Head of caudate nucleus (tissue), 42 donors: ENCODE data around the gene KIF5B.
"Not testable (repeated sequence)": the region's sequence is repeated elsewhere in the genome, so short reads cannot be mapped to it uniquely, and the experiment has no call there.

Source experiments
- DNase-seq, 42 donors: peaks; one replicate each; pipeline versions ENCODE4 v3.0.0 to v3.0.0-alpha.2; 2020 to 2021; ENCODE audit warnings: mixed read lengths in 7 of 42
- intact Hi-C: fragments of 100-400 bp; cut with DNase I; formaldehyde crosslinking; loops from one replicate; pipeline ENCODE4 v1.15.0; 2022

KIF5B gene

DNA sequence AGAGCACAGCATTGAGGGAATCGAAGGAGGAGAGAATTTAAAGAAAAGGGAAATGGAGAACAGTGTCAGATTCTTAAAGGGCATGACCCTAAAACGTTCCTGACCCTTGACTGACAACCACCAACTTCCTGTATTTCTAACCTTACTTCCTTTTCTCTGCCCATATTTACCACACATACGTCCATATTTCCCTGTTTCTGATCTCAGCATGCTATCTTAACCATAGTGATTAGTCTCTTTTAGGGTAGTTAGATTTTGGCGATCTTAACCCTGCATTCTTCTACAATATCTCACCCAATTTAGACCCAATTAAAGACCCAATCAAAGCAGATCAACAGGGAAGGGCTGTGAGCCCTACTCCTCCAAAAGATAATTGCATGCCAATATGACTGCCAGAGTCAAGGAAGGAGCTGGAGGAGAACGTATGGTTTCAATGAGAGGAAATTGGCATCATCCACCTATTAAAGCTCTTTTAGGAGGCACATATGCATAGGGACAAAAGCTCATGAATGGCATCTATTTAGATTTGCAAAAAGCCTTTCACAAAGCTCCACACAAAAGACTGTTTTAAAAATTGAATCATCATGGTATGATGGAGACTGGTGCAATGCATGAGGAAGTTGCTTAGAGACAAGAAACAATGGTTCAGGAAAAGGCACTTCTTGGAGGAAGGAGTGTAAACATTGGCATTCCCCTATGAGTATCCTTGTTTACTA lies 78.6 kb downstream of the KIF5B start:
- DNase-seq: peak in 1 of 42 donors; percentile 20
- intact Hi-C loops: no loop called here

DNA sequence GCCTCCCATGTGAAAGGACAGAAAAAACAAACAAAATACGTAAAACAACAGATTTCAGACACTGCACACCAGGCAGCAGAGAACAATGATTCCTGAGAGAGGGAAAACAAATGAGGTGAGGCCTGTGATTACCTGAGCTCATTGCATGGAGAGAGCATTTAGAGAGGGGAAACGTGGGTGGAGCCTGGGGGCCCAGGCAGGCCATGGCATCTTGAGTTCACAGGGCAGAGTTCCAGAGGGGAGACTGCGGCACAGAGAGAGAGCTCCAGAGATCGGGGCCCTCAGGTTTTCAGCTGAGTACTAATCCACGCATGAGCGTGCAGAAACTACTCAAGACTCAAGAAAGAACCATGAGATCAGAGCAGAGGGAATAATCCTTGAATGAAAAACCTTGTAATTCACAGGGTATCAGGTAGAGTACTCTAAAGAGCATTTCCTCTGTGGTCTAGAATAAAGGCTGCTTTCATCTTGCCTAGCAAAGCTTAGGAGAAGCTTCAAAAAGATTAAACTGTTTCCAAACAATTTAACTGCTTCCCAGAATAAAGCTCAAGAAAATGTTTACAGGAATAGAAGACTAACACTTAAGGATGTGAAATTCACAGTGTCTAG lies 81.0 kb downstream of the KIF5B start:
- intact Hi-C loops: no loop called here
- DNase-seq: no peak

DNA sequence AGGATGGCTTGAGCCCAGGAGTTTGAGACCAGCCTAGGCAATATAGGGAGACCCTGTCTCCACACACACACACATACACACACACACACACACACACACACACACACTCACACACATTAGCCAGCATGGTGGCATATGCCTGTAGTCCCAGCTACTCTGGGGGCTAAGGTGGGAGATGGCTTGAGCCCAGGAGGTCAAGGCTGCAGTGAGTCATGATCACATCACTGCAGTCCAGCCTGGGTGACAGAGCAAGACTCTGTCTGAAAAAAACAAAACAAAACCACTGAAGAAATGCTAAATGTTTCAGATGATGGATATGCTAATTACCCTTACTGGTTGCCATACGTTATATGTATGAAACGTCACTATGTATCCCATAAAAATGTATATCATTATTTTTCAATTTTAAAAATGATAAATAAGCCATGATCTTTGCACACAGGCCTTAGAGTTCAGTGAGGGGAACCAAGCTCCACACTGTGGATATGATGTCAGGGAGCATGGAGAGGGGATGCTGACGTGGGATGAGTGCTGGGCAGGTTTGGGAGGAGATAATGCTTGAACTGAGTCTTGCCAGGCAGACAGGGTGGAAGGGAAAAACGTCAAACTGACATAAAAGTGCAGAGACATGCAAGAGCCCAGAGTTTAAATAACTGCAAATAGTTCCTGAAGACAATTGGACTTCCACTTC lies 81.6 kb downstream of the KIF5B start:
- intact Hi-C loops: no loop called here
- DNase-seq: no peak

DNA sequence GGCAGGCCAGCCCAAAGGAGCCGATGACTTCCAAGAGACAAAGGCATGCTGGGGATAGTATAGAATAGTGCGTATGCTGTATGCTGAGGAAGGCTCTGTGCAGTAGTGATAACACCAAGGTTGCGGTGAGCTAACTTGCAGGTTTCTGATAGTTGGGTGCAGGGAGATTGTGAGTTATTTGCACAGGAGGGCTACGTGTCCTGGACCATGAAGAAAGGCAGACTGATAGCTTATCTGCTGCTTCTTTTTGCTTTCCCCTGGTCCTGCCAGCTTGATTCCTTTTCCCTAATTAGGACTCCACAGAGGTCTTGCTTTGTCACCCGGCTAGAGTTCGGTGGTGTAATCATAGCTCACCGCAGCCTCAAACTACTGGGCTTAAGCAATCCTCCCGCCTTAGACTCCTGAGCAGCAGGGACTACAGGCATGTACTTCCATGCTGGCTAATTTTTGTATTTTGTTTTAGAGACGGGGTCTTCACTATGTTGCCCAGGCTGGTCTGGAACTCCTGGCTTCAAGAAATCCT lies 83.6 kb downstream of the KIF5B start:
- DNase-seq: no peak
- intact Hi-C loops: no loop called here

DNA sequence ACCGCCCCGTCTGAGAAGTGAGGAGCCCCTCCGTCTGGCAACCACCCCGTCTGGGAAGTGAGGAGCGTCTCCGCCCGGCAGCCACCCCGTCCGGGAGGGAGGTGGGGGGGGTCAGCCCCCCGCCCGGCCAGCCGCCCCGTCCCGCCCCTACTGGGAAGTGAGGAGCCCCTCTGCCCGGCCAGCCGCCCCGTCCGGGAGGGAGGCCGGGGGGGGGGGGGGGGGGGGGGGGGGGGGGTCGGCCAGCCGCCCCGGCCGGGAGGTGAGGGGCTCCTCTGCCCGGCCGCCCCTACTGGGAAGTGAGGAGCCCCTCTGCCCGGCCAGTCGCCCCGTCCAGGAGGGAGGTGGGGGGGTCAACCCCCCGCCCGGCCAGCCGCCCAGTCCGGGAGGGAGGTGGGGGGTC lies 86.4 kb downstream of the KIF5B start:
- intact Hi-C loops, DNase-seq: not testable (repeated sequence)

DNA sequence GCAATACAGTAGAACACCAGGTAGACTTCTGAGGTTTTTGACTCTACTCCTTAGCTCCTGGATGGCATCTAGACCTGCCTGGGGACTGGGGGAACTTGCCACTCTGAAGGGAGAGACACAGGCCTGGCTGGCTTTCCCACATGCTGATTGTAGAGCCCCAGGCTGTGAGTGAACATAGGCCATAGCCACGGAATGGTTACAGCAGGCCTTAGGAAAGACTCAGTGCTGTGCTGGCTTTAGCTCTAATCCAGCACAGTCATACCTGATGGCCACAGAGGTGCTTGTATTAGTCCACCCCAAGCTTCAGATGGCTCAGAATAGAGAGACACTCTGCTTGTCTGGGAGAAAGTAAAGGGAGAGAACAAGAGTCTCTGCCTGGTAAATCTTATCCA lies 92.6 kb downstream of the KIF5B start:
- intact Hi-C loops: no loop called here
- no peak for DNase-seq

DNA sequence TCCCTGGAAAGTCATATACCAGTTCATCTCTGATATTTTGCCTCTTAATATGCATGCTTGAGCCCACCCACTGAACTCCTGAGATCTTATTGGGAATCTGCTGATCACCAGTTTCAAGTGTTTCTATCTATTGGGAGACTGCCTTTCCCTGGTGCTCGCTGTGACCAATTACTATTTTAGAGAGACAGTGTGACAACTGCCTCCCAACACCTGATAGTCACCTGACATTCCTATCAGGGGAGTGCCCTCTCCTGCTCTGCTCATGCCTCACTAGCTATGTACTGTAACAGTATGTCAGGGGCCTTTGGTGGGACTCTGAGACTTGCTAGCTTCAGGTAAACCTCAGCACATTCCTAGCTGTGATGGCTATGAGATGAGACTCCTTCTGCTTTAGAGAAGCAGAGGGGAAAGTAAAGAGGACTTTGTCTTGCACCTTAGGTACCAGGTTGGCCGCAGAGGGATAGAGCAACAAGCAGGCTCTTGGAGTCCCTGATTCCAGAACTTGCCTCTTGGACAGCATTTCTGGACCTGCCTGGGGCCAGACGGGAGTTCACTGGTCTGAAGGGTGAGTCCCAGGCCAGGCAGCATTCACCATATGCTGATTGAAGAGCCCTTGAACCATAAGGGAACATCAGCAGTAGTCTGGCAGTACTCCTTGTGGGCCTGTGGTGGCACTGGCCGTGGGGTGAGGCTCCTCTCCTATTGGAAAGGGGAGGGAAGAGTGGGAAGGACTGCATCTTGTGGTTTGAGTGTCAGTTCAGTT lies 93.2 kb downstream of the KIF5B start:
- DNase-seq: no peak
- intact Hi-C loops: no loop called here

DNA sequence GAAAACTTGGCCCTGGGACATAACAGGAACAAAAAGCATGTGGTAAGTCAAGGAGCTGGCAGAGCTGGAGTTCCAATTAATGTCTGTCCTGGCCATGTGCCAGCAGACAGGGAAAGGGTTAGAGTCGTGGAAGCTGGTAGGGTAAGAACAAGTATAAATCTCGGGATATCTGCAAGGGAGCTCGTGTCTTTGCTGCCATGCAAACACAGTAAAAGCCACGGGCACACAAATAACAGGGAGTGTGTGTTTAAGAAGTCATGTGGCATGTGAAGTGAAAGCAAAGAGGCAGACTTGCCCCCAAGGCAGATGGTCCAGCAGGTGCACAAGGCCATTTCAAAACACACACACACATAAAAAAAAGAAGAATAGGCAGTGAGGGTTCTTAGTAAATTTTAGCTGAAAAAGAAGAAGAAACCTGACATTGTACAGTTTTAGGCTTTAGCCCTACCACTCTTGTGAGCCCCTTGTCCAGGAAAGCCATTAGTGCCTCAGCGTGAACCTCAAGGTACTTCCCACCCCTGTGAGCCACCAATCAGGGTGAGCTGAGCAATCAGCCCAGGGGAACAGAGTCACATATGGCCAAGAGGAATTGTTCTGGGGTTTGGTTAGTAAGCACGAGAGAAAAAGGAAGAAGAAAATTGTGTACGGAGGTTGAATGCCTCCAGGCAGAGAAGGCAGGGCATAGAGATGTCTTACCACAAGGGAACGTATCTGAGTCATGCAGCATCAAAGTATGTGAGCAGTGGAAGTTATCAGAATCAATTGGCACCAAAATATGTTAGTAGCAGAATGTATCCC lies 94.7 kb downstream of the KIF5B start:
- DNase-seq: peak in 1 of 42 donors; percentile 15
- intact Hi-C loops: no loop called here

DNA sequence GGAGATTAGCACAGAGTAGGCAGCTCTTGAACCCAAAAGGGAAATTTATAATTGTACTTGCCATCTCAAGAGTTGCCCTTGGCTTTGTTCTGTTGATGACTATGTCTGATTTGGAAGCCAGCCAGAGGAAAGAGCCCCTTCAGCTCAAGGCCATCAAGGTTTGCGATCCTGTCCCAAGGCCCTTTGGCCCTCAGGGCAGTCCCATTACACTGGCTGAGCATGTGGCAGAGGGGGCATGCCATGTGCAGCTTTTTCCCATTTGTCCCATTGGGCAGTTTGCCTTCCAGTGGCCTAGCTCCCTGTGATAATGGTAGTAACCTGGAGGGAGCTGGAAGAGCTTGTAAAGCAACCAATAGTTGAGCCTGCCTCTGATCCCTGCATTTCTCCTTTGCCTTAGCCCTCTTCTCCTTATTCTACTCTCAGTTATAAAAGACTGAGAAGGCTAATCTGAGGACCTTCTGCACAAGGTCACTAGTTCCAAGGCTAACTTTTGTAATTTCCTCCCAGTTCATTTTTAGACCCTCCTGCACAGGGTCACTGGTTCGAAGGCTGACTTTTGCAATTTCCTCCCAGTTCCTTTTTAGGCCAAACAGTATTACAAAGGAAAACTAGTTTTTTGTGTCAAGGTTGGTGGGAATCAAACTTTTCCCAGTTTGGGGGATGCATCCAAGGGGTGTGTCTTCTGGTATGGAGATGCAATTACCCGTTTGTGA lies 96.6 kb downstream of the KIF5B start:
- intact Hi-C loops: no loop called here
- DNase-seq: no peak
